SU-DHL-6 (cell line): Measurements from ENCODE around the gene SLC39A10.

Source experiments
- CTCF ChIP-seq: fragments of 200-600 bp; sonication (generic); IDR thresholded peaks from one replicate; pipeline ENCODE4 v1.5.1; 2017; ENCODE audit warnings: antibody characterized with exemption, mild to moderate bottlenecking, low read length, moderate library complexity; ENCODE audit not compliant: insufficient read depth, poor library complexity, severe bottlenecking
- EZH2phosphoT487 ChIP-seq: fragments of 200-600 bp; sonication (generic), shearing (Covaris generic); conservative IDR thresholded peaks from 2 replicates; pipeline ENCODE4 v1.6.1; 2018; ENCODE audit warnings: mild to moderate bottlenecking, antibody characterized with exemption, low read length, moderate library complexity, mixed read lengths

DNA sequence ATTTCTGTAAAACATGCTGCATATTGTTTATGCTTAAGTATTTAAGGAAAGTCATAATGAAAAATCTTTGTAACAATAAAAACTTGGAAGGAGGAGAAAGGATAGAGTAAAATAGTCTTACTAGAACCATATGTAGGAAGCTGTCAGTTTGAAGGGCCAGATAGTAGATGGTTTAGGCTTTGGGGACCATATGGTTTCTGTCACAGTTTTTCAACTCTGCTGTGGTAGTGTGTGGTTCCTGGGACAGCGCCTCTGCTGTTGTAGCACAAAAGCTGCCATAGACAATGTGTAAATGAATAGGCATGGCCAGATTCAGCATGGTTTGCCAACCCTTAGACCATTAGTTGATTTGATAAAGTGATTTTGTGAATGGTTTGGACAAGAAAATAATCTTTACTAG lies 75.5 kb downstream of the SLC39A10 start:
- TF ChIP-seq CTCF, result no peak
- no peak for TF ChIP-seq EZH2phosphoT487
